Measurements from ENCODE around the gene AADACL4.
"Not testable (repeated sequence)": the region's sequence is repeated elsewhere in the genome, so short reads cannot be mapped to it uniquely, and the experiment has no call there.

Gene AADACL4

DNA sequence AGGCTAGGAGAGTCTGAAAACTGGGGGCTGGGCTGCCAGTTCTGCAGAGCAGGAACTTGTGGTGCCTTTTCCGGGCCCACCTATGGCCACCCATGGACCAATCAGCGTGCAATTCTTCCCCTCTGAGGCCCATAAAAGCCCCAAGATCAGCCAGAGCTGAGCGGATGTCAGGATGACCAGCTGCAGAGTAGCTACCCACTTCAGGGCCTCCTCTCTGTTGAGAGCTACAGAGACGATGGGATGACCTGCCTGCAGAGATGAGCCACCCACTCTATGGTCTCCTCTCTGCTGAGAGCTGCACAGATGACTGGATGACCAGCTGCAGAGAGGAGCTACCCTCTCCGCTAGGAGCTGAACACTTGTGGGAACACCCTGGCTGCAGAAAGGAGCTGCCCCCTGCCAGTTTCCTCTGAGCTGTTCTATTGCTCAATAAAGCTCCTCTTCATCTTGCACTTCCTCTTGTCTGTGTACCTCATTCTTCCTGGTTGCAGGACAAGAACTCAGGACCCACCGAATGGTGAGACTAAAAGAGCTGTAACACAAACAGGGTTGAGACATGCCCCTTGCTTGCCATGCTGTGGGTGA, 12.8 kb upstream of the AADACL4 start:
- DNase-seq, result no peak

DNA sequence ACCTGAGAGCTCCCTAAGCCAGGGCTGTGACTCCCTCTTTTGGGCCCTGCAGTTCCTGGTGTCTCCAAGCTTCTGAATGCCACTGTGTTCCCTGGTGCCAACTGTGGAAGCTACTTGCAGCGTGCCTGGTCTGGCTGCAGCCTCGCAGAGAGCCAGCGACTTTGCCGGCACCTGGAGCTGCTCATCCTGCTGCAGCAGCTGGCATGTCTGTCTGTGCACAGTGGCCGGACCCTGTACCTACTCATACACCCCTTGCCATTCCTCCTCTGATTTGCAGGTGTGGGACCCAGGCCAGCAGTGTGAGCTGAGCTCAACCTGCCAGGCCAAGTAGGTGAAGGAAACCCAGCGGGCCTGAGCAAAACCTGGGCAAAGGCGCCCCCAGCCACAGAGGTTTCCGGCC, 12.3 kb upstream of the AADACL4 start:
- no peak for DNase-seq

GRCh38 chr1:12634156-12634555, 9.7 kb upstream of the AADACL4 start:
- no peak for DNase-seq

DNA sequence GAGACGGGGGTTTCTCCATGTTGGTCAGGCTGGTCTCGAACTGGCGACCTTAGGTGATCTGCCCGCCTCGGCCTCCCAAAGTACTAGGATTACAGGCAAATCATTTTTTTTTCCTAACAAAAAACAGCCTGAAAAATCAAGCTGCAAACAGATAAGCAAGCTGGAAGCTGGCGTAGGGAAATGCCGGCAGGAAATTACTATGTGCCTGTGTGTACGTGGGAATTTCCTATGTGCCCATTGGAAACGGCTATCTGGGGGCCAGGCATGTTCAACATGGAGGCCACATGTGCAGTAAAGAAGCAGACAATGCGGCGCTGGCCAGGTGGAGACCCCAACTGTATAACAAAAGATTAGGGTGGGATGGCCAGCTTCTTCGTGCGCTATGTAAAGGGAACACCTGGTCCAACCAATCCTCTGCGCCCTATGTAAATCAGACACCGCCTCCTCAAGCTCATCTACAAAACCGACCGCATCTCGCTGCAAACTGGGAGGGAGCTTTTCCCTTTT, 9.1 kb upstream of the AADACL4 start:
- DNase-seq, result no peak

DNA sequence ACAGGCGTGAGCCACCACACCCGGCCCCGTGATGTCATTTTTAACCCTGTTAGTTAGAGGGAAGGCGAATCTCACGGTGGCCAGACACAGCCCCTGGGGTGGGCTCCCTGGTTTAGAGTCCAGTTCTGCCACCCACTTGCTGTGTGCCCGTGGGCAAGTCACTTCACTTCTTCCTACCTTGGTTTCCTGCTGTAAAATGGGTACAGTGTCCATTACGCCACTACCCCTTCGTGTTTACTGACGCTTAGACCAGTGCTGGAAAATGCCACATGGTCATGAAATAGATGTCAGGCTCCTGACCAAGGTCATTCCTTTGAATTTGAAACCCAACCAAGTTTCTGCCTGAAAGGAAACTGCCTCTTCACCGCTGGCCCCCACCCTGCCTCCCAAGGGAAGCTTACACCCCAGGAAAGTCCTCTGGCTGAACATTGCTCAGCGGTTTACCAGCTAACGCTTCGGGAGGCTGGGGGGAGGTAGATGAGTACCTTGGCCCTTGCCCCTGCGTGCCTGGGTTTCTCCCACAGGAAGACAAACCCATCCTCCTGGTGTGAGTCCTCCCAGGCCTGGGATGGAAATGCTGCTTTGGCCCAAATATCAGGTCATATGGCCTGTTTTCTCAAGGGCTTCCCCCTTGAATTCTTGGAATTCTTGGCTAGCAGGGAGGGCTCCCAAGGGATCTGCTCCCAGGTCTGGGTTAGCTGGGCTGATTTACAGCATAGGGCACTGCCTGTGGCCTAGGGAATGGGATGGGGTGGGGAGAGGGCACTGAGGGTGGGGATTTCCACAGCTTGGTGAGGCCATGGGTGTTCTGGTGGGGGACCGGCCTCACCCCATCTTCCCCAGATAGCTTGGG, 7.6 kb upstream of the AADACL4 start:
- DNase-seq, result no peak

DNA sequence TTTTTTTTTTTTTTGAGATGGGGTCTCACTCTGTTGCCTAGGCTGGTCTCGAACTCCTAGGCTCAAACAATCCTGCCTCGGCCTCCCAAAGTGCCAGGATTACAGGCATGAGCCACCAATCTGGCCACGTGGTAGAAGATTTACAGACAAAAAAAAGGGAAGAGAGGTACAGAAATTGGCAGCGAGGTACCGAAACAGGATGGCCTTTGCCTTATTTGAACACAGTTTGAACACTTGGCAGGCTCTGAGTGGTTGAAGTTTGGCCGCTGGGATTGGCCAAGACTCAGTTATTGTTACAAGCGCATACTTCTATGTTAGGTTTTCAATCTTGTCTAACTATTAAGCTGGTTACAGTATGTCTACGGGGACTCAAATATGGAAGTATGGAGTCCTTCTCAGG, 6.2 kb upstream of the AADACL4 start:
- DNase-seq, result no peak

GRCh38 chr1:12640237-12640957, 3.5 kb upstream of the AADACL4 start:
- no peak for DNase-seq

- DNase-seq, result no peak
Measured at GRCh38 chr1:12640958-12641272, 3.0 kb upstream of the AADACL4 start.

DNA sequence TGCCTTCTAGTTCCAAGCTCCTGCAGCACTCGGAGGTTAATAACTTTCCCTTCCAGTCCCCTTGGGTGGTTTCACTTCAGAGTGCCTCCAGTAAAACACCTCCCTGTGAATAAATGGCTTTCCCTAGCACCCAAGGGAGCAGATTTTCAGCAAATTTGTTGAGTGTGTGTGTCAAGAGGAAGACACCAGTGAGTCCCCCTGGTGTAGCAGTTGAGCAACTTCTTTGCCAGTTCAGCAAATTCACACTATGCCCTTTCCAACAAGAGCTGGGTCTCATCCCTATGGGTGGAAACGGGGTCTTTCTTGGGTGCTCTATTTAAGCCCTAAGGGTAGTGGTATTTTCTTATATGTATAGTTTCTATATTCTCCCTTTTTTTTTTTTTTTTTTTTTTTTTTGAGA, 806 bp upstream of the AADACL4 start:
- DNase-seq, result peak; percentile 20

DNA sequence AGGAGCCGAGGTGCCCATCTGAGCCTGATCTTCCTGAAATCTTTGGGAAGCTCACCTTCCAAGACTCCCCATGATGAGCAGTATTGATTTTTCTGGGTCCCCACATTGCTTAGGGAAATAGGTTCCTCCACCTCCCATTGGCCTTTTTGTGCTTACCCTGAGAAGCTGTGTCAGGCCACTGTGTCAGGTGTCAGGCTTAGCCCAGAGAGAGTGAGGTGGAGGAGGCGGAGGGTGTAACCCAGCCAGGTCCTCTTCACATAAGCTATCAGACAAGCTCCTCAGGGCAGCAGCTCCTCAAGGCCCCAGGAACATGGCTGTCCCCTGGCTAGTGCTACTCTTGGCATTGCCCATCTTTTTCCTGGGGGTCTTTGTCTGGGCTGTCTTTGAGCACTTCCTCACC, 352 bp downstream of the AADACL4 start:
- no peak for DNase-seq

- no peak for DNase-seq
Measured at GRCh38 chr1:12644829-12645228, 944 bp downstream of the AADACL4 start.

DNA sequence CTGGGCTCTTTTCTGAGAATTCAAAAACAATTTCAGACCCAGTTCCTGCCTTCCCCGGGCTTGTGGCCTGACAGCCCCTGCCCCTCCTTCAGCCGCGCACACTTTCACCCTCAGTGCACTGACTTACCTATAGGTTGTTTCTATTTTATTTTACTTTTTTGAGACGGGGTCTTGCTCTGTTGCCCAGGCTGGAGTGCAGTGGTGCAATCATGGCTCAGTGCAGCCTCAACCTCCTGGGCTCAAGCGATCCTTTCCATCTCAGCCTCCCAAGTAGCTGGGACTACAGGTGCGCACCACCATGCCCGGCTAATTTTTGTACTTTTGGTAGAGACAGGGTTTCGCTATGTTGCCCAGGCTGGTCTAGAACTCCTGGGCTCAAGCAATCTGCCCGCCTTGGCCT, 1.5 kb downstream of the AADACL4 start:
- DNase-seq, result not testable (repeated sequence)

DNA sequence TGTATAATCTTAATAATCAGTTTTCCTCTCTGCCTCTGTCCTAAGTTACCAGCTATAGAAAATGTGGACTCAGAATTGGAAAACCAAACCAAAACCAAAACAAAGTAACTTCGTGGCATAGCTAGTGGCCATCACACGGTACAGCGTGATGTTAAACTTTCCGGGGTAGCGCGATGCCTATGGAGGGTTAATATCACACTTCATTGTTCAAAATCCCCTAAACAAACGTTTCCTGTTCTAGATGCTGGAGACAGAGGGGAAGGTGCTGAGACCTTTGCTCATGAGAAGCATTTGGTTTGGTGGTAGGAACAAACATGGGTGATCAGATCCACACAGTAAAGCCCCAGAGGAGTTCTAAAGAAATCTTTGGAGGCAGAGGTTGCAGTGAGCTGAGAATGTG, 4.9 kb downstream of the AADACL4 start:
- no peak for DNase-seq

- no peak for DNase-seq
Measured at GRCh38 chr1:12649971-12650421, 6.1 kb downstream of the AADACL4 start.

- no peak for DNase-seq
Measured at GRCh38 chr1:12654004-12654567, 10.2 kb downstream of the AADACL4 start.

DNA sequence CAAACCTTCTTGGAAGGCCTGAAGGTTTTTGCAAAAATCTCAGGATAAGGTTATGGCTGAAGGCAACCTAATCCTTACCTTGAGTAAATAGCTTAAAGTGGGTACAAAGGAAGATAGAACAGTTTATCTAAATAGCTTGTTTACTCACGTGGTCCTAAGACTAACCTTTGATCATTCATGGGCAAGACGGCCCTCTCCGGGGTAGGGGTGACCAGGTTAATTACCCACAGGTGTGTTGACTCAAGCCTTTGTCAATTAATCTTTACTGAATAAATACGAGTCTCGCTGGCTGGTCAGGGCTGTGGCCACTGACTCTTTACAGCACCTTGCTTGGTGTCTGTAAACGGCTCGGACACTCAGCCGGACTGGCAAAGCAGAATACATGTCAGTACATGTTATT, 10.8 kb downstream of the AADACL4 start:
- DNase-seq, result no peak

DNA sequence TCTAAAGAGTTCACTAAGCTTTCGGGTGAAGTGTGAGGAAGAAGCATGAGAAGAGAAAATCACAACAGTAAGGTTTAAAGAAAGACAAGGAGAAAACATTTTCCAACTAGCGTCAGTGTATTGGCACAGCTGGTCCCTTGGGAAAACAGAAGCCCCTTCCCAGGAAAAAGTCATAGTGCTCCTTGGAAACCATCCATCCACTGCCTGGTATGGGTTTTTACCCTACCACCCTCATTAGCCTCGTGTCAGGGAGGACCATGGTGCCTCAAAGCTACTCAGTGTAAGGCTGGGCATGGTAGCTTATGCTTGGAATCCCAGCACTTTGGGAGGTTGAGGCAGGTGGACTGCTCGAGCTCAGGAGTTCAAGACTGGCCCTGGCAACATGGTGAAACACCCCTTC, 12.7 kb downstream of the AADACL4 start:
- DNase-seq, result no peak

- no peak for DNase-seq
Measured at GRCh38 chr1:12657060-12657884, 13.4 kb downstream of the AADACL4 start.

- not testable (repeated sequence) for DNase-seq
Measured at GRCh38 chr1:12657885-12658512, 14.1 kb downstream of the AADACL4 start.

- DNase-seq, result peak; percentile 80
Measured at GRCh38 chr1:12658531-12659453, 14.9 kb downstream of the AADACL4 start.

All from retina (tissue), 1 donor.